KMS-11 (cell line): Measurements from ENCODE around the gene KRTAP19-8.

ENCODE experiments used
- H2AFZ ChIP-seq: fragments of 200-600 bp; sonication (generic); 2 replicates; pipeline ENCODE4 v1.6.1; 2016; ENCODE audit warnings: antibody characterized with exemption, mixed run types, low read depth
- H3K27ac ChIP-seq: fragments of 200-600 bp; sonication (generic); 2 replicates; pipeline ENCODE4 v1.6.1; 2016; ENCODE audit warnings: mild to moderate bottlenecking, mixed run types
- H3K27me3 ChIP-seq: fragments of 200-600 bp; sonication (generic); 2 replicates; pipeline ENCODE4 v1.6.1; 2017; ENCODE audit warnings: mild to moderate bottlenecking, low read depth, mixed run types, moderate library complexity; ENCODE audit not compliant: insufficient read depth
- H3K36me3 ChIP-seq: fragments of 200-600 bp; sonication (generic); 2 replicates; pipeline ENCODE4 v1.6.1; 2017; ENCODE audit warnings: mild to moderate bottlenecking, mixed run types; ENCODE audit not compliant: insufficient read depth
- H3K4me1 ChIP-seq: fragments of 200-600 bp; sonication (generic); 2 replicates; pipeline ENCODE4 v1.6.1; 2016; ENCODE audit warnings: mild to moderate bottlenecking, low read depth, mixed run types; ENCODE audit not compliant: poor library complexity, severe bottlenecking
- H3K4me2 ChIP-seq: fragments of 200-600 bp; sonication (generic); 2 replicates; pipeline ENCODE4 v1.7.0; 2016; ENCODE audit warnings: mild to moderate bottlenecking, mixed run types
- H3K4me3 ChIP-seq: fragments of 200-600 bp; sonication (generic); IDR thresholded peaks from 2 replicates; pipeline ENCODE4 v1.6.1; 2017; ENCODE audit warnings: low read depth, low read length, mixed read lengths; ENCODE audit not compliant: insufficient read depth
- H3K79me2 ChIP-seq: fragments of 200-600 bp; sonication (generic); 2 replicates; pipeline ENCODE4 v1.6.1; 2016; ENCODE audit warnings: low read depth, mixed run types; ENCODE audit not compliant: insufficient read depth
- H3K9ac ChIP-seq: fragments of 200-600 bp; sonication (generic); 2 replicates; pipeline ENCODE4 v1.6.1; 2016; ENCODE audit warnings: mild to moderate bottlenecking, mixed run types
- H4K20me1 ChIP-seq: fragments of 200-600 bp; sonication (generic); 2 replicates; pipeline ENCODE4 v1.6.1; 2016; ENCODE audit warnings: mild to moderate bottlenecking, mixed run types; ENCODE audit not compliant: insufficient read depth
- CTCF ChIP-seq: fragments of 200-600 bp; sonication (generic); conservative IDR thresholded peaks from 2 replicates; pipeline ENCODE4 v1.6.1; 2017; ENCODE audit warnings: low read depth, mild to moderate bottlenecking, antibody characterized with exemption, low read length, moderate library complexity, mixed read lengths

The KRTAP19-8 gene

GRCh38 chr21:31078216-31078615, 39.9 kb upstream of the KRTAP19-8 start:
- Histone ChIP-seq H4K20me1 (no peaks in the 10 kb centered on the region), H2AFZ (no peak overlapping the region), H3K27ac (no peak overlapping the region), H3K79me2 (no peaks in the 10 kb centered on the region), H3K9ac (no peak overlapping the region), H3K36me3 (no peaks in the 10 kb centered on the region), H3K4me3 (no peak overlapping the region), H3K27me3 (no peaks in the 10 kb centered on the region), H3K4me1 (peaks cover 6% of the 10 kb centered on the region), H3K4me2 (no peak overlapping the region)
- TF ChIP-seq CTCF = no peak

GRCh38 chr21:31075848-31076247, 37.6 kb upstream of the KRTAP19-8 start:
- no peak overlapping the region for H3K4me2 ChIP-seq
- no peak overlapping the region for H2AFZ ChIP-seq
- TF ChIP-seq CTCF = no peak
- no peaks in the 10 kb centered on the region for H4K20me1 ChIP-seq
- H3K4me3 ChIP-seq = no peak overlapping the region
- no peaks in the 10 kb centered on the region for H3K79me2 ChIP-seq
- no peak overlapping the region for H3K27ac ChIP-seq
- H3K36me3 ChIP-seq = no peaks in the 10 kb centered on the region
- H3K9ac ChIP-seq = no peak overlapping the region
- no peaks in the 10 kb centered on the region for H3K27me3 ChIP-seq
- peaks cover 6% of the 10 kb centered on the region for H3K4me1 ChIP-seq

GRCh38 chr21:31072533-31072932, 34.3 kb upstream of the KRTAP19-8 start:
- H3K4me3 ChIP-seq = no peak overlapping the region
- no peaks in the 10 kb centered on the region for H3K4me1 ChIP-seq
- H3K79me2 ChIP-seq = no peaks in the 10 kb centered on the region
- H4K20me1 ChIP-seq = no peaks in the 10 kb centered on the region
- no peaks in the 10 kb centered on the region for H3K36me3 ChIP-seq
- H3K27ac ChIP-seq = no peak overlapping the region
- H3K27me3 ChIP-seq = no peaks in the 10 kb centered on the region
- no peak for TF ChIP-seq CTCF
- no peak overlapping the region for H3K9ac ChIP-seq
- no peak overlapping the region for H2AFZ ChIP-seq
- no peak overlapping the region for H3K4me2 ChIP-seq

- H3K9ac ChIP-seq = no peak overlapping the region
- H3K4me3 ChIP-seq = no peak overlapping the region
- no peaks in the 10 kb centered on the region for H3K36me3 ChIP-seq
- H2AFZ ChIP-seq = no peak overlapping the region
- H3K27me3 ChIP-seq = no peaks in the 10 kb centered on the region
- H3K4me1 ChIP-seq = no peaks in the 10 kb centered on the region
- TF ChIP-seq CTCF = no peak
- H3K79me2 ChIP-seq = no peaks in the 10 kb centered on the region
- no peak overlapping the region for H3K27ac ChIP-seq
- H3K4me2 ChIP-seq = no peak overlapping the region
- no peaks in the 10 kb centered on the region for H4K20me1 ChIP-seq
Measured at GRCh38 chr21:31064803-31065202, 26.5 kb upstream of the KRTAP19-8 start.
